ENCODE results near the gene TBRG4.

The TBRG4 gene

DNA sequence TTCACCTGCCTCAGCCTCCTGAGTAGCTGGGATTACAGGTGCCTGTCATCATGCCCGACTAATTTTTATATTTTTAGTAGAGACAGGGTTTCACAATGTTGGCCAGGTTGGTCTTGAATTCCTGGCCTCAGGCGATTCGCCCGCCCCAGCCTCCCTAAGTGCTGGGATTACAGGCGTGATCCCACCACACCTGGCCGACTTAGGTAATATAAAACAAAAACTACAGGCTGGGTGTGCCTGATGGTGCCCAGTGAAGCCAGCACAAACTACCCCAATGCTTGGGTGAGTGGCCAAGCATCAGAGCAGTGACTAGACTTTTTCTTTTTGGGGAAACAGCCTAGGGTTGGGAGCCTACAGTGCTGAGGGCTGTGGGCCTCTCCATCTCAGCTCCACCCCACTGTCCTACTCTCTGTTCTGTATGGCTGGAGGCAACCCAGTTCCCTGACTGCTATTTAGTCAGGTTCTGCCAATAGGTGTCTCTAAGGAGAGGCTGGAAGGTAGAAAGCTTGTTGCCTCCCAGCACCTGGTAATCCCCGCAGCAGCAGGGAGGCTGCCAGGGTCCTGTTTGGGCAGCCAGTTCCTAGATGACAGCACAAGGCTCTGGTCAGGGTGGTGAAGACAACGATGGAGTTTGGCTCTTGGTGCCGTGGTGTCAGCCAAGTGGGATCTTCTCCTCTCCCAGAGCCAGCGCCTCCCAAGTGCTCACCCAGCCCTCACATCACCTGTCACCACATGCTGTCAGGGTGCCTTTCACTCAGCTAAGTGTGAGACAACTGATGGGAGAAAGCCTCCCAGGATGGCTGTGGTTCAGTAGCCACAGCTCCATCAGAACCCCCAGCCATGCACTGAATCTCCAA lies 12.3 kb downstream of the TBRG4 start:
- Histone ChIP-seq H3K4me1 (ENCODE audit: control insufficient read depth, insufficient read depth, low read length) (no peaks in the 10 kb centered on the region), H3K36me3 (ENCODE audit: control insufficient read depth, insufficient read depth, low read length) (peaks cover 51% of the 10 kb centered on the region), H3K4me3 (ENCODE audit: low read depth, low read length) (no peak overlapping the region), H3K27me3 (ENCODE audit: control insufficient read depth, insufficient read depth, low read length) (no peaks in the 10 kb centered on the region), H3K9me3 (ENCODE audit: control insufficient read depth, insufficient read depth, low read length) (no peaks in the 10 kb centered on the region), H3K9ac (ENCODE audit: low read depth, low read length) (no peak overlapping the region)

DNA sequence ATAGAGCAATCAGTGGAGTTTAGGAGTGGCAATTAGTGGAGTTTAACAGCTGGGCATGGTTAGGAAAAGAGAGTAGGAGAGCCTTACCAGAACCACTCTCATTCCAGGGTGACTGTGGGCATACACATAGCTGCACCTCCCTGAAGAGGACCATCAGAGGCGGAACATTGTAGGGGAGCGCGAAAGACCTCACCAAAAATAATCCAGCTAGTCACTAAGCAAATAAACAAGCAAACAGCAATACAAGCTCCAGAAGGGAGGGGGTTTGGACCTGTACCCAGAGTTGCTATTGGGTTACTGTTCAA lies 18.6 kb downstream of the TBRG4 start:
- Histone ChIP-seq H3K4me3 (ENCODE audit: low read depth, low read length) (no peak overlapping the region), H3K9me3 (ENCODE audit: control insufficient read depth, insufficient read depth, low read length) (no peaks in the 10 kb centered on the region), H3K36me3 (ENCODE audit: control insufficient read depth, insufficient read depth, low read length) (no peaks in the 10 kb centered on the region), H3K27me3 (ENCODE audit: control insufficient read depth, insufficient read depth, low read length) (no peaks in the 10 kb centered on the region), H3K4me1 (ENCODE audit: control insufficient read depth, insufficient read depth, low read length) (peaks cover 8% of the 10 kb centered on the region), H3K9ac (ENCODE audit: low read depth, low read length) (no peak overlapping the region)

DNA sequence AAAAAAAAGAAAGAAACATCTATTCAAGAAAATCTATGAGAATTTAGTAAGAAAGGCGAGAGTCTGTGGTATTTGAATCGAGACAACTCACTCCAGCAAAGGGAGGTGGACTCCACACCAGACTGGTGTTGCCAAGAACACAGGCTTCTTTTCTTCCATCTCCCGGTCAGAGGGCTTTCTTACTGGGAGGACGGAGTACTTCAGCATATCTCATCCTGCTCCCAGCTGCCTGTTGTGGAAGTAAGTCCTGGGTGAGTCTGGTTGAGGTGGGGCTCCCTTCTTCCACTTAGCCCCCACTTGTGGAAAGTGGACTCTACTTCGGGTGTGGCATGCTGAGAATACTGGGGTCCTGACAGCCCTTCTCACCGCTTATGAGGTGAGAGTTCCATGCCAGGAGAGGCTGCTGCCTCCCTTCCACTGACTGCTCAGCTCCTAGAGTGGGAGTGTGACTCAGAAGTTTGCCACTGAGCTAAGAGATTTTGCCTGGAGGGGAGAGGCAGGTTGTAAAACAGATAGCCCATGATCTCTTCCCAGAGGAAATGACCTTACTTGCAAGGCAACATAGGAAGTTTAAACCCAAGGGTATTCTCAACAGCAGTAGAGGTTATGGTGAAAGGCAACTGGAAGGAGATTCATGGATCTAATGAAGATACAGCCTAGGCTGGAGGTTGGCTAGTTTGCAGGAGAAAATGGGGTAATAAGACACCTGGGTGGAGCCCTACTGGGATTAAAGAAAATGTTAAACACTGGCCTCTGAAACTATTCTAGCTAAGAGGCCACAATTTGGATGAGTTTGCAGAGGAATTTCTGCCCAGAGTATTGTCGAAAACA lies 19.2 kb downstream of the TBRG4 start:
- Histone ChIP-seq H3K36me3 (ENCODE audit: control insufficient read depth, insufficient read depth, low read length) (no peaks in the 10 kb centered on the region), H3K9ac (ENCODE audit: low read depth, low read length) (no peak overlapping the region), H3K4me1 (ENCODE audit: control insufficient read depth, insufficient read depth, low read length) (peaks cover 8% of the 10 kb centered on the region), H3K9me3 (ENCODE audit: control insufficient read depth, insufficient read depth, low read length) (no peaks in the 10 kb centered on the region), H3K27me3 (ENCODE audit: control insufficient read depth, insufficient read depth, low read length) (no peaks in the 10 kb centered on the region), H3K4me3 (ENCODE audit: low read depth, low read length) (no peak overlapping the region)

DNA sequence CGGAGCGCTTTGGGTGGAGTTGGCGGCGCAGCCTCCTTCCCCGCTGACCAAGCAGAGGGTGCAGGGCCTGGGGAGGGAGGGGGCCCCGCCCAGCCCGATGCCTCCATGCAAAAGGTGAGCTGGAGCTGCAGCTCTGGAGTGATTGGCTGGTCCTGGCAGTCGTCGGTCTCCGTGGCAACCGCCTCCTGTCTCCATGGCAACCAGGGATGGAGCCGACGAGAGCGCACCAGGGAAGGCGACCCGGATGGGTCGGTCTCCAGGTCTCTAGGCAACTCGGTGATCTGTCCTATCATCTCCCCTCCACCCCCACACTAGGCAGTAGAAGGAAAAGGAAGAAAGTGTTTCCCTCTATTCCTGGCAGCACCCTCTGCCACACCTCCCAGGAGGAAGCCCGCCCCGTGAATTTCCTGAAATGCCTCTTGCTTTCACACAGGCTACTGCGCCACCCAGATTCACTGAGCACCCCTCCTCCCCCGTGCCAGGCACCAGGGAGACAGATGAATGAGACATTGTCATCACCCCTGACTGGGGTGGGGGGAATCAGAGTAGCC lies 22.1 kb downstream of the TBRG4 start:
- Histone ChIP-seq H3K9me3 (ENCODE audit: control insufficient read depth, insufficient read depth, low read length) (no peaks in the 10 kb centered on the region), H3K4me3 (ENCODE audit: low read depth, low read length) (peak overlapping the region; percentile 72), H3K9ac (ENCODE audit: low read depth, low read length) (no peak overlapping the region), H3K36me3 (ENCODE audit: control insufficient read depth, insufficient read depth, low read length) (peaks cover under 1% of the 10 kb centered on the region), H3K4me1 (ENCODE audit: control insufficient read depth, insufficient read depth, low read length) (peaks cover 8% of the 10 kb centered on the region), H3K27me3 (ENCODE audit: control insufficient read depth, insufficient read depth, low read length) (no peaks in the 10 kb centered on the region)

DNA sequence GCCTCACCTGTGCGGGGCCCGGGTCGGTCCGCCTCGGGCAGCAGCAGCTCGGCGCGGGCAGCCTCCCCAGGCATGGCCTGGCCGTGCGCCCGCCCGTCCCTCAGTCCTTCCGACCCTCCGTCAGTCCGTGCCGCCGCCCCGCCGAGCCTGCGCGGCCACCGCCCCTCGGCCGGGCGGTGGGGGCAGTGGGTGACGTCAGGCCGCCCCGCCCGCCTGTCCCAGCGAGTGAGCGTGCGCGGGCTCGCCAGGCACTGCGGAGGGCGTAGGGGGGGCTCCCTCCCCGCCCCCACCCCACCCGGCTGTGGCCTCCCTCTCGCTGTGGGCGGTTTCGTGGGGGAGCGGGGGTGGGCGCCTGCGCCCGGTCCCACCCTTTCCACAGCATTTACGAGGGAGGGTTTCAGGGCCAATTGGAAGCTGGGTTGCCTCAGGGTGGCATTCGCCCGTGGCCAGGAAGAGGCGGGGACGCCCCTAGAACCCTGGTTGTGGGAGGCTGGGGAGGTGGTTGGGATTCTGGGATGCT lies 22.6 kb downstream of the TBRG4 start, which contains the start of gene NACAD:
NACAD (minus strand) TSS at position 149 of the 520 bp plus-strand sequence; CDS start at position 74, 75 bp downstream.
- H3K27me3 ChIP-seq (ENCODE audit: control insufficient read depth, insufficient read depth, low read length) = no peaks in the 10 kb centered on the region

DNA sequence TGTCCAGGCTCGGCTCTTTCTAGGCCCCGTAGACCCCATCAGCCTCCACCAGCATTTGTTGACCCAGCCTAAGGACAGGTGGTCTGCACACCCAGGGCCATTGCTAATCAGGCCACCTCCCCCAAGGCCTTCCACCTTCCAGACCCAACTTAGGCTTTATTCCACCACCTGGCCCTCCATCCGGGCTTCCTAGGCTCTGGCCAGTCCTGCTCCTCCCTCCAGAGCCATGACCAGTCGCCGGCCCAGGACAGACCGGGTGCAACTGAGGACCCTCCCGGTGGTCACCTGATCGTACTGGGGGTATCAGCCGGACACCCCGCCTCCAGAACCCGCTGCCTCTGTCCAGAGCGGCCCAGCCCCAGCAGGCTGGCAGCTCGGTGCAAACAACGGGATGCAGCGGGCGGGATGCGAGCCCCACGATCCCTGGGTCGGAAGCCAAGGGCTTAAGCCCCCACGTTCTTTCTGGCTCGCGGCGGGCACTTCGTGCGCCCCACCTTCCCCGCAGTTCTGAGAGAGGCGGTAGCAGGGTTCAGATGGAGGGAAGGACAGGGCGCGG lies 23.3 kb downstream of the TBRG4 start:
- peak overlapping the region; percentile 72 for H3K4me3 ChIP-seq (ENCODE audit: low read depth, low read length)
- H3K27me3 ChIP-seq (ENCODE audit: control insufficient read depth, insufficient read depth, low read length) = no peaks in the 10 kb centered on the region
- no peak overlapping the region for H3K9ac ChIP-seq (ENCODE audit: low read depth, low read length)
- H3K36me3 ChIP-seq (ENCODE audit: control insufficient read depth, insufficient read depth, low read length) = peaks cover 4% of the 10 kb centered on the region
- peaks cover 8% of the 10 kb centered on the region for H3K4me1 ChIP-seq (ENCODE audit: control insufficient read depth, insufficient read depth, low read length)
- H3K9me3 ChIP-seq (ENCODE audit: control insufficient read depth, insufficient read depth, low read length) = no peaks in the 10 kb centered on the region

More for the DNA sequence above, 22.6 kb downstream of the TBRG4 start, which contains the start of gene NACAD:
- Histone ChIP-seq H3K4me1 (ENCODE audit: control insufficient read depth, insufficient read depth, low read length) (peaks cover 8% of the 10 kb centered on the region), H3K9me3 (ENCODE audit: control insufficient read depth, insufficient read depth, low read length) (no peaks in the 10 kb centered on the region), H3K4me3 (ENCODE audit: low read depth, low read length) (peak within 1 kb of the TSS; percentile 72), H3K36me3 (ENCODE audit: control insufficient read depth, insufficient read depth, low read length) (peaks cover 4% of the 10 kb centered on the region), H3K9ac (ENCODE audit: low read depth, low read length) (no peak within 1 kb of the TSS)

DNA sequence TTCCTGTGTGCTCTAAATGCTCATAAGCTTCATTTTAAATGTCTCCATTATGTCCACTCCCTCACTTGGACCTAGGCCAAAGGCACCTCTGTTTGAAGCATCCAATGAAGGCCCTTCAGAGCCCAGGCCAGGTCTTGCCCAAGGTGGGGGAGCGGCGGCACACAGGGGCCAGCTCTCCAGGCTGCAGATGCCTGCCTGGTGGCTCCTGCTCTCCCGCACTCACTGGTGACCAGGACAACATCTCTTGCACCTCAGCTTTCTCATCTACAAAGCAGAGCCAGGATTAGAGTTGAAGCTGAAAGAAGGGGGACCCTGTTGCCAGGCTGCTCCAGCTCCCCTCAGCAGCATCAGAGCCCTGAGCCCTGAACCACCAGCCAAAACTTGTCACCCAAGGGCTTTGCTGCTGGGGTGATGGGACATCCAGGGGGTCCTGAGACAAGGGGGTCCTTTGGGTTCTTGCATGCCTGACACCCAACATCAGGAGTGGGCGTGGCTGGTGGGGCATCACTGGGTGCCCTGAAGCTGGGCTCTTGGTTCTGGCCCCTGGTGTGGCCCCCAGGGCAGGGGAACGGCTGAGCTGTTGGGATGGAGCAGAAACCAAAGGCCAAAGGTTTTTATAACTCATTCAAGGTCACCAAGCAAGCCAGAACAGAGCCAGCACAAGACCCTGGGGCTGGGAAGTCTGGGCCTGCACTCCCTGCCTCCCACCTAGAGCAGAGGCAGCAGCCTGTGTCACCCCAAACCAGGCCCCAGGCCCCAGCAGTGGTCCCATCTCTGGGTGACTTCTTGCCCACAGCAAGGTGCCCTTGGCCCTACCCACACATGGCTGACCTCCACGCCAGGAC lies 24.0 kb downstream of the TBRG4 start:
- H3K9me3 ChIP-seq (ENCODE audit: control insufficient read depth, insufficient read depth, low read length) = no peaks in the 10 kb centered on the region
- peak overlapping the region; percentile 72 for H3K4me3 ChIP-seq (ENCODE audit: low read depth, low read length)
- peaks cover 7% of the 10 kb centered on the region for H3K36me3 ChIP-seq (ENCODE audit: control insufficient read depth, insufficient read depth, low read length)
- H3K4me1 ChIP-seq (ENCODE audit: control insufficient read depth, insufficient read depth, low read length) = peaks cover 3% of the 10 kb centered on the region
- no peak overlapping the region for H3K9ac ChIP-seq (ENCODE audit: low read depth, low read length)
- H3K27me3 ChIP-seq (ENCODE audit: control insufficient read depth, insufficient read depth, low read length) = no peaks in the 10 kb centered on the region

DNA sequence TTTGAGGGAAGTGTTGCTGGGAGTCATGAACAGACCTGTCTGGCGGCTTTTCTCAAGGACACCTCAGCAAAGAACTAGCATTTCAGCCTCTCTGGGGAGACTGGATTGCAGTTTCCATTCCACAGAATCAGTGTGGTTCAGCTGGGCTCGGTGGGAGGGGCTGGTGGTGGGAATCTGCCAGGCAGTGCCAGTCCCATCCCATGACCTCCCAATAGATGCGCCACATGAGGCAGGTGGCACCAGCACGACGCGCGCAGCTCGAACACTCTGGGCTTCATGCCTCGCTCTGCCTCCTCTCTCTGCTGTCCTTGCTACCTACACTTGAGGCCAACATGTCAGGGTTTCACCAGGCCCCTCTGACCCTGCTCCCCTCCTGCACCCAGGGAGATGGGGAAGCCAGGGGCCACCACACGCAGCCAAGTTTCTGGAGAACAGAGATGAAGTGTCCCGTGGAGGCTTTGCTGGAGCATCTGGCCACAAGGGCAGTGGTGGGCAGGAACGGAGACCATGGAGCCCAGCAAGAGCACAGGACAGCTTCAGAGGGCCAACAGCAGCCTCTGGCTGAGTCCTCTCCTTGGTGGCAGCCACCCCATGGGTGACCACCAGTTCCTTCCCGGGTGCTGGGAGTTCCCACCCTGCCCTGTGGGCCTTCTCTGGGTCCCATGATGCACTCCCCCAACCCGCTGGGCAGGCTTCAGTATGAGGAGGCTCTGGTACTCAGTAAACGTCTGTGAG lies 25.0 kb downstream of the TBRG4 start:
- Histone ChIP-seq H3K4me3 (ENCODE audit: low read depth, low read length) (no peak overlapping the region), H3K9ac (ENCODE audit: low read depth, low read length) (no peak overlapping the region), H3K36me3 (ENCODE audit: control insufficient read depth, insufficient read depth, low read length) (peaks cover 8% of the 10 kb centered on the region), H3K9me3 (ENCODE audit: control insufficient read depth, insufficient read depth, low read length) (no peaks in the 10 kb centered on the region), H3K4me1 (ENCODE audit: control insufficient read depth, insufficient read depth, low read length) (no peaks in the 10 kb centered on the region), H3K27me3 (ENCODE audit: control insufficient read depth, insufficient read depth, low read length) (no peaks in the 10 kb centered on the region)

DNA sequence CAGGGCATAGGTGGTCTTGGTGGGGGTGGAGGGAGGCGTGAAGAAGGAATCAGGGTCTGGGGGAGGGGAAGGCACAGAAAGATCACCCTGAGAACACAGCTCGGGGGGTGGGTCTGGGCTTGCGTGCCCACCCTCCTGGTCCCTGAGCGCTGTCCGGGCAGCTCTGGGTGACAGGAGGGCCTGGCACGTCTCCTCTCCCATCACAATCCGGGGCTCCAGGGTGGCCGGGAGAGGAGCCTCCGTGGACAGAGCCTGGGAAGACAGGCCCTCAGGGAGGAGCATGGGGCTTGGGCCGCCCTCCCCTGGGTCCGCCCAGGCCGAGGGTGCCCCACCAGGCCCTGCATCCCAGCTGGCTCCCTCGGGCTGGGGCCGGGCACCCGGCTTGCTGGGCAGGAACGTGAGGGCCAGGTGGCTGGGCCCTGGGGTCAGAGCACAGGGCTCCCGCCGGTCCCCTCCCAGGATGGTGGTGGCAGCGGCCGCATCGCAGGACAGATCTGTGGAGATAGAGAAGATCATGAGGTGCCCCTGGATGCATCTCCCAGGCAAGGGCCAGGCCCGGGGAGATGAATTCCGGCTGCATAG lies 25.8 kb downstream of the TBRG4 start:
- Histone ChIP-seq H3K36me3 (ENCODE audit: control insufficient read depth, insufficient read depth, low read length) (peaks cover 12% of the 10 kb centered on the region), H3K9ac (ENCODE audit: low read depth, low read length) (no peak overlapping the region), H3K27me3 (ENCODE audit: control insufficient read depth, insufficient read depth, low read length) (no peaks in the 10 kb centered on the region), H3K4me3 (ENCODE audit: low read depth, low read length) (no peak overlapping the region), H3K9me3 (ENCODE audit: control insufficient read depth, insufficient read depth, low read length) (no peaks in the 10 kb centered on the region), H3K4me1 (ENCODE audit: control insufficient read depth, insufficient read depth, low read length) (no peaks in the 10 kb centered on the region)

DNA sequence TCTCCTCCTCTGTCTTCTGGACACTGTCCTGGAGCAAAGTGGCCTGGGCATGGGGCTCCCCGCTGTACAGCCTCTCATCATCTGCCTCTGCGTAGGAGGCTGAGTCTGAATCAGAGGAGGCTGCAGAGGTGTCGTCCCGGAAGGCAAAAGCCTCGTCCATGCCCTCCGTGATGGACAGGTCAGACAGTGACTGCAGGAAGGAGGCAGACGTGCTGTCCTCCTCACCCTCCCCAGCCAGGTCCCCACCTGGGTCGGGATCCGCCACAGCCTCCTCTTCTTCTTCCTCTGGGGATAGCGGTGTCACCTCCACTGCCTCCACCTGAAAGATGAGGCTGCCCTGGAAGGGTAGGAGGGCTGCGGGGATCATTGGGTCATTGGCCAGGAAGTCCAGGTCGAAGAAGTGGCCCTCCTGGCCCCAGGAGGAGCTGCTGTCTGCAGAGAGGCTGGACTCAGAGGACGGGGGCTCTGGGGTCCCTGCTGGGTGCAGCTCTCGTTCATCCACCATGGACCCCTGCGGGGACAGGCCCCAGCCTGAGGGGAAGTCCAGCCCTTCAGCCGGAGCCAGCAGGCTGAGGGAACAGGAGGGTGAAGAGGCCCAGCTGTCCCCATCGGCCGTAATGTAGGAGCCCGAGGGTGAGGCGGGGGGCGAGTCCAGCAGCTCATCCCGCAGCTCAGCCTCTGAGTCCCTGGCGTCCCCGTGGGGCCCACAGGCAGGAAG lies 26.4 kb downstream of the TBRG4 start:
- Histone ChIP-seq H3K9ac (ENCODE audit: low read depth, low read length) (no peak overlapping the region), H3K4me1 (ENCODE audit: control insufficient read depth, insufficient read depth, low read length) (no peaks in the 10 kb centered on the region), H3K27me3 (ENCODE audit: control insufficient read depth, insufficient read depth, low read length) (no peaks in the 10 kb centered on the region), H3K4me3 (ENCODE audit: low read depth, low read length) (no peak overlapping the region), H3K36me3 (ENCODE audit: control insufficient read depth, insufficient read depth, low read length) (peaks cover 16% of the 10 kb centered on the region), H3K9me3 (ENCODE audit: control insufficient read depth, insufficient read depth, low read length) (no peaks in the 10 kb centered on the region)
